Astrocyte of the spinal cord (primary cell): ENCODE data around the gene EIF4E1B.

Experiments used
- DNase-seq: peaks from one replicate; pipeline ENCODE4 v3.0.0; 2011; ENCODE audit warnings: low read depth, low spot score
- H3K4me3 ChIP-seq: 2 replicates; pipeline ENCODE4 v1.5.1; 2011; ENCODE audit warnings: low read depth, mild to moderate bottlenecking, low read length, moderate library complexity
- in situ Hi-C: cut with HindIII; loops from 2 replicates; pipeline ENCODE4 v1.10.0; 2017; ENCODE audit warnings: low sequenced_read_pairs
- TF ChIP-seq, protein P1 (sequence below): IDR thresholded peaks from 2 replicates; pipeline ENCODE4 v1.5.1; 2012; ENCODE audit warnings: low read depth, mild to moderate bottlenecking, low read length, inconsistent platforms

EIF4E1B gene

DNA sequence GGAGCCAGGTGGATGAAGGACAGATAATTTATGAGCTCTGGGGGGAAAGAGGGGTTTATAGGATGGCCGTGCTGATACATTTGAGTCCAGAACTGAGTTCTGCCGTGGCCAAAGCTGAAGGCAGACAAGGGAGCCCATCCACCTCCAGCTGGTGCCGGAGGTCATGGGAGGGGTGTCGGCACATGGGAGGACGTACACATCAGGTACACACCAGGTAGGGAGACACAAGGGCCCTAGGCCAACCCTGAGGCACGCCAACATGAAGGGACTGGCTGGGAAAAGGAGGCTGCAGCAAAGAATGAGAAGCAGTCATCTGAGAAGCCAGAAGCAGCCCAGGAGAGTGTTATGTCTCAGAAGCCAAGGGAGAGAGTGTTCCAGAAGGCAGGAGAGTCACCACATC is 18.5 kb upstream of the EIF4E1B start:
- no peak for DNase-seq
- TF ChIP-seq, protein P1, sequence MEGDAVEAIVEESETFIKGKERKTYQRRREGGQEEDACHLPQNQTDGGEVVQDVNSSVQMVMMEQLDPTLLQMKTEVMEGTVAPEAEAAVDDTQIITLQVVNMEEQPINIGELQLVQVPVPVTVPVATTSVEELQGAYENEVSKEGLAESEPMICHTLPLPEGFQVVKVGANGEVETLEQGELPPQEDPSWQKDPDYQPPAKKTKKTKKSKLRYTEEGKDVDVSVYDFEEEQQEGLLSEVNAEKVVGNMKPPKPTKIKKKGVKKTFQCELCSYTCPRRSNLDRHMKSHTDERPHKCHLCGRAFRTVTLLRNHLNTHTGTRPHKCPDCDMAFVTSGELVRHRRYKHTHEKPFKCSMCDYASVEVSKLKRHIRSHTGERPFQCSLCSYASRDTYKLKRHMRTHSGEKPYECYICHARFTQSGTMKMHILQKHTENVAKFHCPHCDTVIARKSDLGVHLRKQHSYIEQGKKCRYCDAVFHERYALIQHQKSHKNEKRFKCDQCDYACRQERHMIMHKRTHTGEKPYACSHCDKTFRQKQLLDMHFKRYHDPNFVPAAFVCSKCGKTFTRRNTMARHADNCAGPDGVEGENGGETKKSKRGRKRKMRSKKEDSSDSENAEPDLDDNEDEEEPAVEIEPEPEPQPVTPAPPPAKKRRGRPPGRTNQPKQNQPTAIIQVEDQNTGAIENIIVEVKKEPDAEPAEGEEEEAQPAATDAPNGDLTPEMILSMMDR = no peak
- H3K4me3 ChIP-seq = no peak overlapping the region
- in situ Hi-C loops = no loop called here

DNA sequence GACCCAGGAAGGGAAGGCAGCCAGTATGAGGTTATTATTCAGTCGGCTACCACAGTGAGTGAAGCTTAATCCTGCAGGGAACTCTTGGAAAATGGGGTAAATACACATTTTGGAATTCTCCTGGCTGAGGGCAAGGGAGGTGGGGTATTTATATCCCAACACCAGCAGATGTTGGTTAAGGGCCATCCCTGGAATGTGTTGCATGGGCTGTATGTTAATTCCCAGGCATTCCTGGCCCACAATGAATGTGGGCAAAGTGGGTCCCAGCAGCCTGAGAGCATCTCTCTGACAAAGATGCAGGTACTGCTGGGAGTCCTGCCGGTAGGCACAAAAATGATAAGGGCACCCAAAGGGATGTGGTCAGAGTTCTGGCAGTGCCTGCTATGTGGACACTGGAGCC is 17.6 kb upstream of the EIF4E1B start:
- in situ Hi-C loops = no loop called here
- no peak overlapping the region for H3K4me3 ChIP-seq
- TF ChIP-seq, protein P1 = no peak
- no peak for DNase-seq

DNA sequence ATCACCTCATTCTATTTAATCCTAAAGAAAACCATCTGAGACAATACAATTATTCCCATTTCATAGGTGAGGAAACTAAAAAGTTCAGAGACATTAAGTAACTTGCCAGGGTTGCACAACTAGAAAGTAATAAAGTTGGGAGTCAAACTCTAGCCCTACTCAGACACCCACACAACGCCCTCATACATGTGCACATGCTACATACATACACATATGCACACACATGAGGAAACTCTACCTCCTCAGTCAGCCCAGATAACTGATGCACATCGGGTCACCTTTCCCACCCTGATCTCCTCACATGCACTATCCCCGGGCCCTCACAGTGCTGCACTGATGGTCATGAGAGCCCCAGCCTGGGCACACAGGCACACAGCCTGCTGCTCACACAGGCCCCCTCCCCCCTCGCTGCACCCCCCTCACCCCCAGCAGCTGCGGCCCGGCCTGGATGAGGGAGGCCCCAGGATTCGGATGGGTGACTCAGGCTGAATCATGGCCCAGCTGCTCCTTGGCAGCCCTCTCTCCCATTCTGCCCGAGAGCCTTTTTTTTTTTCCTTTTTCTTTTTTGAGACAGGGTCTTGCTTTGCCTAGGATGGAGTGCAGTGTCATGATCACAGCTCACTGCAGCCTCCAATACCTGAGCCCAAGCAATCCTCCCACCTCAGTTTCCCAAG is 15.5 kb upstream of the EIF4E1B start:
- DNase-seq = peak; percentile 70
- no peak overlapping the region for H3K4me3 ChIP-seq
- in situ Hi-C loops = no loop called here
- TF ChIP-seq, protein P1 = no peak

DNA sequence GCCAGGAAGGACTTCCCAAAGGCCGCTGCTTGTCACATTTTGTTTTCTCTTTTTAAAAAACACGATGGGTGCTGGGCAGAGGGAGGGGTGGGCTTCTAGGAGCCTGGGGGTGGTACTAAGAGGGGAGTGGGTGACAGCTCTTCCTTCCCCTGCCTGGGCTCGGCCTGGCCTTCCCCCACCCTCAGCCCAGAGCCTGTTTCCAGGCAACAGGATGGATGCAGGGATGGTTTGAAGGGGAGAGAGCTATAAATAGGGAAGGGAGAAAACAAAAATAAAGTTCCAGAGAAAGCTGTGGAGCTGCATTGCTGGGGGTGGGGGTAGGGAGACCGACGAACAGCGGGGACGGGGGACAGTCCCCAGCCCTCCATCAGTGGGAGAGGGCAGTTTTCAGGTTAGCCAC is 14.0 kb upstream of the EIF4E1B start:
- DNase-seq = no peak
- TF ChIP-seq, protein P1 = no peak
- in situ Hi-C loops = no loop called here
- no peak overlapping the region for H3K4me3 ChIP-seq

DNA sequence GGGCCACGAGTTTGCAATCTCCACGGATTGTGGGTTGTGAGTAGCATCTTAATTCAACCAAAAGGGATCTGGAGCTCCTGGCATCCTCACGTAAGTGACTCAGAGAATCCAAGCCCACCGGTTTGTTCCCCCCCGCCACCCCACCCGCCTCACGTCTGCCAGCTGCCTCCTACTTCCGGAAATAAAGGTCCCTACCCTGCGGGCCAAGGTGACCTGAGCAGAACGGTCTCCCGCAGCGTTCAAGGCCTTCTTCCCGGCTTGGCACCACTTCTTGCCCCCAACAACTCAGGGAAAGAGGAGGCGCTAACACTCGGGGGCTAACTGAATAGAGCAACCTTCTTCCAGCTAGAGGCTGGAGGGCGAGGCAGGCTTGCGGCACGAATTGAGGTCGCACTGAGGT is 11.7 kb upstream of the EIF4E1B start:
- TF ChIP-seq, protein P1 = no peak
- in situ Hi-C loops = no loop called here
- peak; percentile 15 for DNase-seq
- peak overlapping the region; percentile 18 for H3K4me3 ChIP-seq

DNA sequence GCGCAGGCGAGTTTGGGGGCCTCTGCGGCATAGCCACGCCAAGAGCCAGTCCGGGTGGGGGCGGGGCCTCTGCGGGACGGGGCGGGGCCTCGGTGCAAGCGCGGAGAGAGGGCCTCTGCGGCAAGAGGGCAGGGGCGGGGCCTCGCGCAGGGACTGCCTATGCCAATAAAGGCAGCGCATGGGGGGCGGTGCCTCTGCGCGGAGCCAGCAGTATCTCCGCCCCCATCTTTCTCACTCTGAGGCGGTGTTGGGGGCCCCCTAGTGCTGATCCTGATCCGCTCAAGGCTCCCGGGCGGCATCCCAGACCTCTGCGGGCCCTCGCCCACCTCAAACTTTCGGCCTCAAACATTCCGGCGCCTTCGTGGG is 11.3 kb upstream of the EIF4E1B start:
- TF ChIP-seq, protein P1 = peak; percentile 63
- peak overlapping the region; percentile 18 for H3K4me3 ChIP-seq
- in situ Hi-C loops = no loop called here
- peak; percentile 88 for DNase-seq
